HG02588 (cell line): ENCODE measurements around the gene MAML2.
"Not testable (repeated sequence)": the region's sequence is repeated elsewhere in the genome, so short reads cannot be mapped to it uniquely, and the experiment has no call there.

Experiments
- ATAC-seq: cut with Tn5 transposase; IDR thresholded peaks from one replicate; pipeline ENCODE4 v1.9.1; 2021; ENCODE audit warnings: mild to moderate bottlenecking, moderate library complexity; ENCODE audit not compliant: unreplicated experiment

The MAML2 gene

GRCh38 chr11:96193745-96194443 lies 149.1 kb downstream of the MAML2 start:
- ATAC-seq: no peak

GRCh38 chr11:96191752-96192151 lies 151.2 kb downstream of the MAML2 start:
- no peak for ATAC-seq

GRCh38 chr11:96189351-96189750 lies 153.6 kb downstream of the MAML2 start:
- no peak for ATAC-seq

GRCh38 chr11:96188243-96189006 lies 154.6 kb downstream of the MAML2 start:
- ATAC-seq: peak; percentile 51

GRCh38 chr11:96187822-96188221 lies 155.2 kb downstream of the MAML2 start:
- no peak for ATAC-seq

GRCh38 chr11:96186806-96187205 lies 156.2 kb downstream of the MAML2 start:
- ATAC-seq: no peak

- ATAC-seq: peak; percentile 72
Measured at GRCh38 chr11:96185220-96185768, 157.7 kb downstream of the MAML2 start.

GRCh38 chr11:96180937-96181336 lies 162.1 kb downstream of the MAML2 start:
- ATAC-seq: not testable (repeated sequence)

GRCh38 chr11:96180341-96180740 lies 162.7 kb downstream of the MAML2 start:
- ATAC-seq: no peak

GRCh38 chr11:96179905-96180304 lies 163.1 kb downstream of the MAML2 start:
- no peak for ATAC-seq

- ATAC-seq: no peak
Measured at GRCh38 chr11:96178887-96179279, 164.1 kb downstream of the MAML2 start.

- no peak for ATAC-seq
Measured at GRCh38 chr11:96178049-96178886, 164.7 kb downstream of the MAML2 start.

GRCh38 chr11:96177146-96177545 lies 165.8 kb downstream of the MAML2 start:
- no peak for ATAC-seq

- ATAC-seq: no peak
Measured at GRCh38 chr11:96173906-96174305, 169.1 kb downstream of the MAML2 start.

GRCh38 chr11:96173422-96173821 lies 169.6 kb downstream of the MAML2 start:
- ATAC-seq: no peak

GRCh38 chr11:96172604-96173003 lies 170.4 kb downstream of the MAML2 start:
- ATAC-seq: no peak

GRCh38 chr11:96169250-96169649 lies 173.7 kb downstream of the MAML2 start:
- ATAC-seq: no peak

GRCh38 chr11:96168623-96169022 lies 174.4 kb downstream of the MAML2 start:
- no peak for ATAC-seq

- ATAC-seq: no peak
Measured at GRCh38 chr11:96167787-96168186, 175.2 kb downstream of the MAML2 start.

GRCh38 chr11:96167203-96167758 lies 175.7 kb downstream of the MAML2 start:
- ATAC-seq: no peak
